ENCODE data around the gene ADIPOQ.
"Not testable (repeated sequence)": the region's sequence is repeated elsewhere in the genome, so short reads cannot be mapped to it uniquely, and the experiment has no call there.

GRCh38 chr3:186822388-186822759 lies 20.1 kb upstream of the ADIPOQ start:
- TF ChIP-seq, protein P1, sequence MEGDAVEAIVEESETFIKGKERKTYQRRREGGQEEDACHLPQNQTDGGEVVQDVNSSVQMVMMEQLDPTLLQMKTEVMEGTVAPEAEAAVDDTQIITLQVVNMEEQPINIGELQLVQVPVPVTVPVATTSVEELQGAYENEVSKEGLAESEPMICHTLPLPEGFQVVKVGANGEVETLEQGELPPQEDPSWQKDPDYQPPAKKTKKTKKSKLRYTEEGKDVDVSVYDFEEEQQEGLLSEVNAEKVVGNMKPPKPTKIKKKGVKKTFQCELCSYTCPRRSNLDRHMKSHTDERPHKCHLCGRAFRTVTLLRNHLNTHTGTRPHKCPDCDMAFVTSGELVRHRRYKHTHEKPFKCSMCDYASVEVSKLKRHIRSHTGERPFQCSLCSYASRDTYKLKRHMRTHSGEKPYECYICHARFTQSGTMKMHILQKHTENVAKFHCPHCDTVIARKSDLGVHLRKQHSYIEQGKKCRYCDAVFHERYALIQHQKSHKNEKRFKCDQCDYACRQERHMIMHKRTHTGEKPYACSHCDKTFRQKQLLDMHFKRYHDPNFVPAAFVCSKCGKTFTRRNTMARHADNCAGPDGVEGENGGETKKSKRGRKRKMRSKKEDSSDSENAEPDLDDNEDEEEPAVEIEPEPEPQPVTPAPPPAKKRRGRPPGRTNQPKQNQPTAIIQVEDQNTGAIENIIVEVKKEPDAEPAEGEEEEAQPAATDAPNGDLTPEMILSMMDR (IDR thresholded peaks at IDR 0.05 in 8 of 11, conservative IDR thresholded peaks at IDR 0.05 in 3 of 11) = not testable (repeated sequence)
- TF ChIP-seq POLR2A (IDR thresholded peaks at IDR 0.05) = not testable (repeated sequence)

Data from spleen (tissue), 7 donors.